GM18511 (cell line): ENCODE data around the gene TRMT112.

Experiments
- ATAC-seq: cut with Tn5 transposase; IDR thresholded peaks from one replicate; pipeline ENCODE4 v1.9.1; 2021; ENCODE audit warnings: mild to moderate bottlenecking, moderate library complexity; ENCODE audit not compliant: unreplicated experiment

The TRMT112 gene

DNA sequence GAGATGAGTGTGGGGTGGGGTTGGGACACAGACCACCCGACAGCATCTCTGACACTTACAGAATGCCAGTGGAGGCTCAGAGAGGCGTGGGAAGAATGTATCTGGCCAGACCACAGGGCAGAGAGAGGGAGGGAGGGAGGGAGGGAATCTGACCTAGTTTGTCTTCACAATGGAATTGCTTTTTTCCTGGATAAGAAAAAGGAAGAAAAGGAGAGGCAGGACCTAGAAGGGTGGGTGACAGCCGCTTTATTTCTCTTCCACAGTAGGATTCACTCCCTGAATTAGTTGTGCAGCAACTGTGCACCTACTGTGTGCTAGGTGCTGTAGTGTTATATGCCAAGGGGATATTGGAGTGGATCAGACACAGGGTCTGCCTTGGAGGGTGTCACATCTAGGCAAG is 22.6 kb downstream of the TRMT112 start:
- no peak for ATAC-seq

DNA sequence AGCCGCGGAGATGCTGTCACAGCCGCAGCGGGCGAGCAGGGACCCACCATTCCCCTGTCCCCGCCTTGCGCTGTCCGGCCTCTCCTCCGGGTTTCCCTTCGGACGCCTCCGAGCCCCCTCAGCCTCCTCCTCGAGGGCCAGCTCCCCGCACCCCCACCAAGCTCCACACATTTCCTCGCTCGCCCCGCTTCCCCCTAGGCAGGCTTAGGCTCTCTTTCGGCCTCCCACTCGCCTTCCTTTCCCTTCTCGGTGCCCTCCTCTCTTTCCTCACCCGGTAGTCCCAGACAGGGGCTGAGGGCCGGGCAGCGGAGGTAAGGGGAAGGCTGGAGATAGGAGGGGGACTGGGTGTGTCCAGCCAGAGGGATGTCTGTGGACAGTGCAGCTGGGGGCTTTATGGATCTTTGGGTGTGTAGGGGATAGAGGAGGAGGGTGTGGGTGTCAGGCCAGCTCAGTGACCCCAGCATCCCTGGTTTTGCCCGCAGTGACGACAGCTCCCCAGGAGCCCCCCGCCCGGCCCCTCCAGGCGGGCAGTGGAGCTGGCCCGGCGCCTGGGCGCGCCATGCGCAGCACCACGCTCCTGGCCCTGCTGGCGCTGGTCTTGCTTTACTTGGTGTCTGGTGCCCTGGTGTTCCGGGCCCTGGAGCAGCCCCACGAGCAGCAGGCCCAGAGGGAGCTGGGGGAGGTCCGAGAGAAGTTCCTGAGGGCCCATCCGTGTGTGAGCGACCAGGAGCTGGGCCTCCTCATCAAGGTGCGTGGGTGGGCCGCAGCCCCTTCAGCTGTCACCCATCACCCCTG is 24.7 kb downstream of the TRMT112 start:
- no peak for ATAC-seq

DNA sequence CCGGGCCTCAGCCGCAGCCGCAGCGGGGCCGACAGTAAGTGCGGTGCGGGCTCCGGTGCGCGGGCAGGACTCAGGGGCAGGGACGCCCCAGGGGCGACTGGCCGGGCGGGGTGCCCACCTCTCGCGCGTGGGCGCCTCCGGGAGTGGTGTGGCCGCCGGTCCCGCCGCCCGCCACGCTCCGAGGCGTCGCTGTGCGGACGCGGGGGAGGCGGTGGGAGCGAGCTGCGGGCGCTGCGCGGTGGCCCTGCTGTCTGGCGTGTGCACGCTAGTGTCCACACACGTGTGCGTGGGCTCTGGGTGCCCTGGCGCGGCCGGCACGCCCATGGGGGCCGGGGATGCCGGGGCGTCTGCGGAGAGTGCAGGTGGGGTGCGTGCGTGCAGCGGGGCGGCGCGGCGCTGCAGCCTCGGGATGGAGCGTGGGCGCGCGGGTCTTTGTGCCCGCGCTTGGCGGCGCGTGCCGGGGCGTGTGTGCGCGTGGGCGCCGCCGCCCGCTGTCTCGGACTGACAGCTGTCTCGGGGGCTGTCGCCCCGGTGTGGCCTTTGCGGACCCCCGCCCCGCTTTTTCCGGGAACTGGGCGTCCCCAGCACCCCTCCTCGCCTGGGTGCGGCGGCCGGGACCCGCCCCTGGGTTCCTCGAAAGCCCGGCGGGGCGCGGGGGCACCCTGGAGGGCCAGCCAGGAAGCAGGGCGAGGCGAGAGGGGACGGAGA is 25.5 kb downstream of the TRMT112 start:
- ATAC-seq, result no peak

DNA sequence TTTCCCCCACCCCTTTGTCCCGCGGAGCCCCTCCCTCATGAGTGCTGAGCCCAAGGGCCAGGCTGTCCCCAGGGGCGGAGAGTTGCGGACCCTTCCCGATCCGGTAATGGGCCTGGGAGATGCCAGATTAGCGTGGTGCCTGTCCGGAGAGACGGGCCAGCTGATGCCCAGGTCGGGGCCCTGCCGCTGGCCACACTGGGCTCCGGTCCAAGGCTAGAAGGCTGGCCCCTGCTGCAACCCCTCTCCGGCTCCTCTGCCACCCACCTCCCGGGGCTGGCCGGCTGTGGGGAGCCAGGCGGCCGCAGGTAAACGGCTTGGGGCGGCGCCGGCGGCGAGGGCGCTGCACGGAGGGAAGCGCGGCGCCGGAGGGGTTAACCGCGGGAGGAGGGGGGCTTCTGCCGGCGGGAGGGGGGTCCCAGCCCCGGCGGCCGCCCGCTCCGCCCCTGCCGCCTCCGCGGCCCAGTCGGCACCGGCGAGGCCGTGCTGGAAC is 26.1 kb downstream of the TRMT112 start, which contains the start of gene KCNK4:
KCNK4 (plus strand) TSS at position 41 of the 490 bp plus-strand sequence. CDS start 1,717 bp downstream, outside the sequence.
- no peak for ATAC-seq

DNA sequence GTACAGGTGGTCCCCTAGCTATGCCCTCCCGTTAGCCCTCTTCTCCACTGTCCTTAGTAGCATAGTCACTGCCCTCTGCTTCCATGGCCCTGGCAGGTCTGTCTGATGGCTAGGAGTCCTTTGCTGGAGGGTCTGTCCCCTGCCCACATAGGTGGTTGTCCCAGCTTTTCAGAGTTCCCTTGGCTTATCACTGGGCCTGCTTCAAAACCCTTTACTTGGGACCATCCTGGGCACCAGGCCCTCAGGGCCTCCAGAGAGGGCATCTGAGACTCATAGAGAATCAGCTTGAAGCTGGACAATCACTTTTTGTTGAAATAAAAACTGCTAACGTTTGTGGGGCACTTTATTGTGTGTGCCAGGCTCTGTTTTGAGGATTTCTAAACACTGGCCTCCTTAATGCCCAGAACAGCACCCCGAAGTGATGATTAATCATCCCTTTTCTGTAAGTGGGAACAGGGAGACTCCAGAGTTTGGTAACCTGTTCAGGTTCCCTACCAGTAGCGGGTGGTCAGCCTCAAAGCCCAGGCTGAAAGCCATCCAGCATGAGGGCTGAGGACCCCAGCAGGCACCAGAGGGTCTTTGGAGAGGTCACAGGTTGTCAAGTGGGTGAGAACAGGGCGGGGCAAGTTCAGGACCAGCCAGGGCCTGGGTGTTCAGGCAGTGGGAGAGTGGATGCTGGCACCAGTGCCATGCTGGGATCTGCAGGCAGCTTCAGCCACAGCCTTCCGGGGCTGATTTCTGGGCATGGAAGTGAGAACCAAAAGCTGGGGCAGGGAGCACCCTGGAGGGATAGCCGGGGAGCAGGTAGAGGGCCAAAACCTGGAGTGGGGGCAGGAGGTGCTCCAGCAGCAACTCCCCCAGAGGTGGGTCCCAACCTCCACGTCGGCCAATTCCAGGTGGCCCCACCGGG is 26.8 kb downstream of the TRMT112 start:
- ATAC-seq, result no peak

DNA sequence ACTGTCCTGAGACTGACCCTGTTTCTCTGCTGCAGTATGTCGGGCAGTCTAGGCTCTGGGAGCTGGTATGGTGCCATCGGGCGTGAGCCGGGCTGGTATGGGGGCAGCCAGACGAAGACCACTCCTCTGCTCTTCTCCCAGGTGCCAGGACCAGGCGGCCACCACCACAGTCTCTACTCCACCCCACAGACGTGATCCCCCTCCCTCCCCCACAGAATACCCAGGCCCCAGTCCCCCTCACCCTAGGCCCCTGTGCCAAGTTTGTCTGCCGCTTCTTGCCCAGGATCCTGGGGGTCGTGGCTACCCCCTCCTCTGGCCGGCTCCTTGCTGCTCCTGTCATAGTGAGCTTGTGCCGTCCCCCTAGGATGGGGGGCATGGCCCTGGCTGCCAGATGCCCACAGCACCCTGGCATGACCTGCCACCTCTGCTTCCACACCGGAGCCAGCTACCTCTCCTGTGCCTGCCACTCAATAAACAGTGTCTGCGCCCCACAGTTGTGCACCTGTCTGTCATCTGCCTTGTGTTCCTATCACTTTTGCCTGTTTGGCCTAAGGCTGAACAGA is 28.3 kb downstream of the TRMT112 start:
- no peak for ATAC-seq

DNA sequence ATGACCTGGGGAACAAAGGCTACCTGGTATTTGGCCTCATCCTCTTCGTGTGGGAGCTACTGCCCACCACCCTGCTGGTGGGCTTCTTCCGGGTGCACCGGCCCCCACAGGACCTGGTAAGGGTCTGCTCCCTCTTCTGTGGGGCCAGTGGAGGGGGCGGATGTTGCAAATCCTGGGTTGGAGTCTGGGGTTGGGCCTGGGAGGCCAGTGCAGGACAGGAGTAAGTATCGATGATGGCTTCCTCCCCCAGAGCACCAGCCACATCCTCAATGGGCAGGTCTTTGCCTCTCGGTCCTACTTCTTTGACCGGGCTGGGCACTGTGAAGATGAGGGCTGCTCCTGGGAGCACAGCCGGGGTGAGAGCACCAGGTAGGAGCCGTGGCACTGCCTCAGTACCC is 29.0 kb downstream of the TRMT112 start:
- ATAC-seq, result no peak

DNA sequence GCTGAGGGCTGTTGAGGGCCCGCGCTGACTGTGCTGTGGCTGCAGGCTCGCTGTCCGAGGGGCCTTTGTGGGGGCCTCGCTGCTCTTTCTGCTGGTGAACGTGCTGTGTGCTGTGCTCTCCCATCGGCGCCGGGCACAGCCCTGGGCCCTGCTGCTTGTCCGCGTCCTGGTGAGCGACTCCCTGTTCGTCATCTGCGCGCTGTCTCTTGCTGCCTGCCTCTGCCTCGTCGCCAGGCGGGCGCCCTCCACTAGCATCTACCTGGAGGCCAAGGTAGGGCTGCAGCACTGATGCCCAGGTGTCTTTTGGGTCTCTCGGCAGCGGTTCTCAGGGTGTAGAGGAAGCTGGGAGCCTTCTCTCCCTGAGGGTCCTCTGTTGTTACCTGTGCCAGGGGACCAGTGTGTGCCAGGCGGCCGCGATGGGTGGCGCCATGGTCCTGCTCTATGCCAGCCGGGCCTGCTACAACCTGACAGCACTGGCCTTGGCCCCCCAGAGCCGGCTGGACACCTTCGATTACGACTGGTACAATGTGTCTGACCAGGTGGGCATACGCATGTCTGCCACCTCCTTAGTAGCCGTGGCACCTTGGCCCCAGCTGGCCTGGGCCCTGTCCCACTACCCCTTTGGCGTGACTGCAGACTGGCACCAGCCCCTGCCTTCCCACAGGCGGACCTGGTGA is 29.5 kb downstream of the TRMT112 start:
- no peak for ATAC-seq

DNA sequence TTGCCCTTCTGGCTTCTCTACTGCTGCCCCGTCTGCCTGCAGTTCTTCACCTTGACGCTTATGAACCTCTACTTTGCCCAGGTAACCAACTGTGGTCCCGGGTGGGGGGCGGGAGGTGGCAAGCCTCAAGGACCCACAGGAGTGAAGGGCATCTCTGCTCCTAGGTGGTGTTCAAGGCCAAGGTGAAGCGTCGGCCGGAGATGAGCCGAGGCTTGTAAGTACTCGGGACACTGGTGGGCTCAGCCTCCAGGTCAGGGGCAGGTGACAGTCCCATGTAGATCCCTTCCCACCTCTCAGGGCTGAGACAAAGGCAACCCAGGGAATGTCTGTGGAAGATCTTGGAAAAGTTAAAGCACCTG is 30.6 kb downstream of the TRMT112 start:
- no peak for ATAC-seq

DNA sequence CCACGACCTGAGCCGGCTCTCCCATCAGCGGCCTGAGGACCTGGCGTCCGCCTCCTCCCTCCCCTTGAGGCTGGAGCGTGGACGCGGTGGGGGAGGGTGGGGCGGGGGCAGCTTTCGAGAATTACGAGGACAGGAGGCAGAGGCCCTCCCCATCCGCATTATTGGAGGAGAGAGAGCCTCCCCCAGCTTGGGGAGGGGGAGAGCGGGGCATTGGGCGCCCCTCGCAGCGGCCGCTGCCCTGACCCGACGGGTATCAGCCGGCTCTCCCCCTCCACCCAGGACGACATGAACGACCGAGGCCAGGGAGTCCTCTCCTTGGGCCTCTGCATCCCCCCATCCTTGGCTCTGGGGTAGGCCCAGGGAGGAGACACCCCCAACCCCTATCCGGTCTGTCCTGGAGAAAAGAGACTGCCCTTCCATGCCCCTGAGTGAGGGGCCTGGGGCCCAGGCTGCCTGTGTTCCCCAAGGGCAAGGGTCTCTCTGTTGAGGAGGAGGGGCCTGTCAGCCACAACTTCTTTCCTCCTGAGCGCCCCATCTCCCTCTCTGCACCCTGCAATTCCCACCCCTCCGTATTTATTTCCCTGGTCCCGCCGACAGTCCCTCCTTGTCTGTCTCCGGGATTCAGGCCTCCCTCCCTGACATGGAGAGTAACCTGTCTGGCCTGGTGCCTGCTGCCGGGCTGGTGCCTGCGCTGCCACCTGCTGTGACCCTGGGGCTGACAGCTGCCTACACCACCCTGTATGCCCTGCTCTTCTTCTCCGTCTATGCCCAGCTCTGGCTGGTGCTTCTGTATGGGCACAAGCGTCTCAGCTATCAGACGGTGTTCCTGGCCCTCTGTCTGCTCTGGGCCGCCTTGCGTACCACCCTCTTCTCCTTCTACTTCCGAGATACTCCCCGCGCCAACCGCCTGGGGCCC is 31.2 kb downstream of the TRMT112 start:
- no peak for ATAC-seq

DNA sequence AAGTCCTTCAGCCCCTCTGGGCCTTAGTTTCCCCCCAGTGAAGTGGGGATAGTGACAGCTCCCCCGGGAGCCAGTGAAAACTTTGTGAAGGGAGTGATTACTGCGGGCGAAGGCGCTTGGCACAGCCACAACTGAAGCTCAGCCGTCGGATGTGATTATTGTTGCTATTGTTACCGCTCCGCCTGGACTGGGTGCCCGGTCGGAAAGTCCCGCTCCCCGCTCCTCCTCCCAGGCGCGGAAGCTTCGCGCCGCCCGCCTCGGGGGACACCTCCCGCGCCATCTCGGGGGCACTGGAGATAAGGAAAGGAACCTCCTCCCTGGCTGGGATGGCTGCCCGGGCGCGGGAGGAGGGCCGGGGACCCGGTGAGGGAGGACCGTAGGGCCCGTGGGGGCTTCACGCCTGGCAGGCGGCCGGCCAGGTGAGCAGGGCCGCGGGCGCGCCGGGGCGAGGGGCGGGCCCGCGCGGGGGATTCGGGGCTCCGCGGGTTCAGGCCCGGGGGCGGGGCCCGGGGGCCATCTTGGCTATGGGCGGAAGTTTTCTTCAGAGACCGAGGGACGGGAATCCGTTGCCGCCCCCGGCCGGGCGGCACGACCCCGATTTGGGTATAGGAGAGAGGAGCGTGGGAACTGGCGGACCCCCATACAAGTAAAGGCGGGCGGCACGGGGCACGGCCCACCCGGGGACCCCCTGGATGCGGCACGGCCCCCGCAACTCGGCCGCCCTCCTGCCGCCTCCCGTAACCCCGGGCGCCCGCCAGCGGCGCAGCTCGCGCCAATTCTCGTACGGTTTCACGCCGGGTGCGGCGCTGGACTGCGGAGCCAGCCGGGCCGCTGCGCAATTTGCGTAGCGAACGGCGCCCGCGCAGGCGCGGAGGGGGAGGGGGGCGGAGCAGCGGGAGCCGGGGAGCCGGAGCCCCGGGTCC is 32.1 kb downstream of the TRMT112 start, which contains the start of gene GPR137:
GPR137 (plus strand) TSS at position 887 of the 923 bp plus-strand sequence. CDS start 677 bp downstream, outside the sequence.
- peak; percentile 67 for ATAC-seq

DNA sequence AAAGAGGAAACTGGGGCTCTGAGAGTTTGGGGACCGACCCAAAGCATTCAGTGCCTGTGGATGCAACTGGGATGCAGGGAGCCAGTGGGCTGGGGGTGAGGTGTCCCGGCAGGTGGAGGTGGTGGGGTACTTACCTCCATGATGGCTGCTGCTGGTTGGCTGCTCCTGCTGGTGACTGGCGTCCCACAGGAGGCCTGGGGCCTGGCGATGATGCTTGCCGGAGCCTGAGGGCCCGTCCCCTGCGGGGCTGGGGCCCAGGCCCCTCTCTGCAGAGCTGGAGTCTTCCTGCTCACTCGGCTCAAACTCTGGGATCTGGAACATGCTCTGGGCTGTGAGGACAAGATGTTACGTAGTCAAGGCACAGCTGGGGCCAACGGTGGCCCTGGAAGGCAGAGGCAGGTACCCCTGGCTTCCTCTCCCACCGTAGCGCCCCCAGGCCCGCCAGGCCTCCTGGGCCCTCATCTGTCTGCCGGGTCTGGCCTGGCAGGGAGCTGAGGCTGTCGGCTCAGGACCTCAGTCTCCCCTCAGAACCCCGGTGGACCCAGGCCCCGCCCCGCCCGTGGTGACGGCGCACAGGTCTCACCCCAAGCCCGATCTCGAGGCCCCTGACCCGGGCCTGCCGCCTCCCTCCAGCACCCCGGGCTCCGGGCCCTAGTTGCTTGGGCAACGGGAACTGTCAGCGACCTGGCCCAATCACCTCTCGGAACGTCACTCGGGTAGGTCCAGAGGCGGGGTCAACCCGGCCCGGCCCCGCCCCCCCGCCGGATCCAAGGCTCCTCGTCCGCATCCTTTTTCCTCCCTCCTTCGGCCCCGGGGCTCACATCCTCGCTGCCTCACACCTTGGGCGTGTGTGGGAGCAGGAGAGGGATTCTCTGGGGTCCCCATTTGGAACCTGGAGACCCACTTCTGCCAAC is 33.1 kb downstream of the TRMT112 start, which contains the start of gene BAD:
BAD (minus strand) TSS at position 618 of the 914 bp plus-strand sequence; CDS start at position 321, 297 bp downstream.
- peak; percentile 86 for ATAC-seq

DNA sequence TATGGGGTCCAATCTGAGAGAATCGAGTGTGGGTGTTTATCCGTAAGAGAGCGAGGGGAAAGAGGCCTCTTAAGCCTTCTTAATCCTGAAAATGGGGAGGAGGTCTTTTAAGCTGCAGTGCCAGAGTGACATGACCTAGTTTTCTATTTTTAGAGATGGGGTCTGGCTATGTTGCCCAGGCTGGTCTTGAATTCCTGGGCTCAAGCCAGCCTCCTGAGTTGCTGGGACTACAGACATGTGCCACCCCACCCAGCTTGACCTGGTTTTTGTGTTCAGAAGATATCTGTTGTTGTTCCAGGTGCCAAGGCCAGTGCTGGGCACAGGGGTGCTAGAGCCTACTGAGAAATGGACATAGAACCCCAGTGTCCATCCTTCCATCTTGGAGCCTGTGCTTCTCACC is 34.3 kb downstream of the TRMT112 start:
- no peak for ATAC-seq

DNA sequence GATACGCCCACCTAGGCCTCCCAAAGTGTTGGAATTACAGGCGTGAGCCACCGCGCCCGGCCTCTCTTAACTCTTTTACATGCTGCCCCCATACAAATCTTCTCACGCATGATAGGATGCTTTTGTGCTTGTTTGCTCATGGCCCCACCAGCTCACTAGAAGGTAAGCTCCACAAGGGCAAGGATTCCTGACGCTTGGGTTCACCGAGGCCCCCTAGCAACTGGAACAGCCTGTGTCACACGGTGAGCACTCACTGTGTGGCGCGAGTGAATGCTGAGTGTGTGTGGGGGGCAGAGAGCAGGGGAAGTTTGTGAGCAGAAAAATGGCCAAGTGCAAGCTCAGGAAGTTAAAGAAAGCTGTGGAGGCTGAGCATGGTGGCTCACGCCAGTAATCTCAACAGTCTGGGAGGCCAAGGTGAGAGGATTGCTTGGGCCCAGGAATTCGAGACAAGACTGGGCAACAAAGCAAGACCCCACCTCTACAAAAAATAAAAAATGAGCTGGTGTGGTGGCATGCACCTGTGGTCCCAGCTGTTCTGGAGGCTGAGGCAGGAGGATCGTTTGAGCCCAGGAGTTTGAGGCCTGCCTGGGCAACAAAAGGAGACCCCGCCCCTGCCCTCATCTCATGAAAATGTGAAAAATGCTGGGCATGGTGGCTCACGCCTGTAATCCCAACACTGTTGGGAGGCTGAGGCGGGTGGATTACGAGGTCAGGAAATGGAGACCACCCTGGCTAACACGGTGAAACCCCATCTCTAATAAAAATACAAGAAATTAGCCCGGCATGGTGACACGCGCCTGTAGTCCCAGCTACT is 35.2 kb downstream of the TRMT112 start:
- no peak for ATAC-seq

DNA sequence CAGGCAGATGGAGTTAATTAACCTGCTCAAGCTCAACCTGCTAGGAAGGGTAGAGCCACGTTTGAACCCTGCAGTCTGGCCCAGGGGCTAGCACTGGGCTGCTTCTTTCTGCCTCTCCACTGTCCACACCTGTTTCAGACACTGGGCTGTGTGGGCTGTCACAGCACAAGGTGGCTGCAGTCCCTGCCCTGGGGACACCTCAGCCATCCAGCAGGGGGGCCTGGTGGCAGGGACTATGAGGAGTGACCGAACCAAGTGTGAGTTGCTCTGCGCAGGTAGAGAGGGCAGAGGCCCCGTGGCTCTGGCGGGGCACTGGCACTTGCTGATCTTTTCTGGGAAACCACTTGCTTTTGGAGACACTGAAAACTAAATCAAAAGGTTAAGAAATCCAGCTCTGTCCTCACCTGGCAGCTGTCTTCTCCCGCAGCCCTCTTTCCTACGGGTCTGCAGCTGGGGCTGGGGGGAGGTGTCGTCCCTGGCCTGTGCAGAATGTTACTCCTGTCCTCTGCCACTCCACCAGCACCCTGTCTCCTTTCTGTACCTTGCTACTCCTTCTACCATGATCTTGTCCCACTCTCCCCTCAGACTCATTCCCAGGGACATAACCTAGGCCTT is 38.7 kb downstream of the TRMT112 start:
- ATAC-seq, result no peak
